ENCODE results near the gene MMRN2. TPM values are rescaled to one million over a fixed set of nuclear protein-coding genes. Genes with fewer than 3 reads are reported as not detected.
"Not testable (repeated sequence)": the region's sequence is repeated elsewhere in the genome, so short reads cannot be mapped to it uniquely, and the experiment has no call there.

The MMRN2 gene
- total RNA-seq, 4 donors from 2014 or later: 29.3 to 148 (median 78.2) TPM

DNA sequence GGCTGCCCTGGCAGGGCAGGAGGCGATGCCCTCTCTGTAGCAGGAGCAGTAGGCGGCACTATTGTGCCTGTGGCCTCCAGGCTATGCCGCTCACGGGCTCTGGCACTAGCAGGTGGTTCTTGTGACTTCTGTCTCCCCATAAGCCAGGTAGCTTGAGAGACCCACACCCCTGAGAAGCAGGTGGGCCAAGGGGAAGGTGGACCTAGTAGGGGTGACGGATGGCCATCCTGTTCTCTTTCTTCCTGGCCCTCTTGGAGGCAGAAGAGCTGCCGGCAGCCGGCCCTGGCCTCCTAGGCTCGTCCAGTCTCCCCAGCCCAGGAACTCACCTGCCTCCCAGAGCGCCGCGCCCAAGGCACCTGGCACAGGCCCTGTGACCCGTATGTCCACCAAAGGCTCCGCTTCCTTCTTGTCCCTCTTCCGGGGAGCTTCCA is 15.4 kb downstream of the MMRN2 start:
- TF ChIP-seq, protein P1, sequence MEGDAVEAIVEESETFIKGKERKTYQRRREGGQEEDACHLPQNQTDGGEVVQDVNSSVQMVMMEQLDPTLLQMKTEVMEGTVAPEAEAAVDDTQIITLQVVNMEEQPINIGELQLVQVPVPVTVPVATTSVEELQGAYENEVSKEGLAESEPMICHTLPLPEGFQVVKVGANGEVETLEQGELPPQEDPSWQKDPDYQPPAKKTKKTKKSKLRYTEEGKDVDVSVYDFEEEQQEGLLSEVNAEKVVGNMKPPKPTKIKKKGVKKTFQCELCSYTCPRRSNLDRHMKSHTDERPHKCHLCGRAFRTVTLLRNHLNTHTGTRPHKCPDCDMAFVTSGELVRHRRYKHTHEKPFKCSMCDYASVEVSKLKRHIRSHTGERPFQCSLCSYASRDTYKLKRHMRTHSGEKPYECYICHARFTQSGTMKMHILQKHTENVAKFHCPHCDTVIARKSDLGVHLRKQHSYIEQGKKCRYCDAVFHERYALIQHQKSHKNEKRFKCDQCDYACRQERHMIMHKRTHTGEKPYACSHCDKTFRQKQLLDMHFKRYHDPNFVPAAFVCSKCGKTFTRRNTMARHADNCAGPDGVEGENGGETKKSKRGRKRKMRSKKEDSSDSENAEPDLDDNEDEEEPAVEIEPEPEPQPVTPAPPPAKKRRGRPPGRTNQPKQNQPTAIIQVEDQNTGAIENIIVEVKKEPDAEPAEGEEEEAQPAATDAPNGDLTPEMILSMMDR (IDR thresholded peaks at IDR 0.05): no peak
- no peak for DNase-seq (ENCODE audit: low spot score)
- no peak for ATAC-seq (ENCODE audit: low FRiP score)

DNA sequence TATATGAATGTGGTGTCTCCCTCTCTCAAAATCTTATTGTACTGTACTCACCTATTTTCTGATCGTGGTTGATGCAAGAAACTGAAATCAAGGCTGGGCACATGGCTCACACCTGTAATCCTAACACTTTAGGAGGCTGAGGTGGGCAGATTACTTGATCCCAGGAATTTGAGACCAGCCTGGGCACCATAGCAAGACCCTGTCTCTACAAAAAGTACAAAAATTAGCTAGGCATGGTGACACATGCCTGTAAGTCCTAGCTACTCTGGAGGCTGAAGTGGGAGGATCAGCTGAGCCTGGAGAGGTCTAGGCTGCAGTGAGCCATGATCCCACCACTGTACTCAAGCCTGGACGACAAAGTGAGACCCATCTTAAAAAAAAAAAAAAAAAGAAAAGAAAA is 16.0 kb downstream of the MMRN2 start:
- no peak for ATAC-seq (ENCODE audit: low FRiP score)
- TF ChIP-seq, protein P1 (IDR thresholded peaks at IDR 0.05): no peak
- DNase-seq (ENCODE audit: low spot score): no peak

DNA sequence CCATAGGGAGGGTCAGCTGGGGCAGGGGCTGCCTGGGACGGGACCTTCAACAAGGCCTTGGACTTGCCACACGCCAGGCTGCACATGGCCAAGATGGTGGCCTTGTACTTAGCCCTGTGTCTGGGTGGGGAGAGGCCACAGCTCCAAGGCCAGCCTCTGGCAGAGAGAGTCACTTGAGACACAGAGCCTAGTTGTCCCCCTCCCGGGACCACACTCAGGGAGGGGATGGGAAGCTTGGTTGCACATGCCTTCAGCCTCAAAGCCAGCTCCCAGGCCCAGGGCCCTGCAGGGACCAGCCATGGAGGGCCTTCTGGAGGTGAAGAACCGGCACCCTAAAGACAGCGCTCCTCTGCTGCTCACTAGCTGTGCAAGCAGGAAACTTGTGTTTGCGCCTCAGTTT is 16.7 kb downstream of the MMRN2 start:
- DNase-seq (ENCODE audit: low spot score) (no peak), ATAC-seq (ENCODE audit: low FRiP score) (no peak)
- TF ChIP-seq, protein P1 (IDR thresholded peaks at IDR 0.05): no peak

DNA sequence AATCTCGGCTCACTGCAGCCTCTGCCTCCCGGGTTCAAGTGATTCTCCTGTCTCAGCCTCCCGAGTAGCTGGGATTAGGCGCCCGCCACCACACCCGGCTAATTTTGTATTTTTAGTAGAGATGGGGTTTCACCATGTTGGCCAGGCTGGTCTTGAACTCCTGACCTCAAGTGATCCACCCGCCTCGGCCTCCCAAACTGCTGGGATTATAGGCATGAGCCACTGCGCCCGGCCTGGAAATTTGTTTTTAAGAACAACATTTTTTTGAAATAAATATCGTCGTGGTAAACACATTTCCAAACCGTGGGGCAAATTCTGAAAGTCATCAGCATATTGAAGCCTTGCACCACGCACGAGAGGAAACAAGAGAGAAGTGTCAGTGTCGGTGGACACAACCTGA is 17.3 kb downstream of the MMRN2 start:
- not testable (repeated sequence) for DNase-seq (ENCODE audit: low spot score); ATAC-seq (ENCODE audit: low FRiP score)

DNA sequence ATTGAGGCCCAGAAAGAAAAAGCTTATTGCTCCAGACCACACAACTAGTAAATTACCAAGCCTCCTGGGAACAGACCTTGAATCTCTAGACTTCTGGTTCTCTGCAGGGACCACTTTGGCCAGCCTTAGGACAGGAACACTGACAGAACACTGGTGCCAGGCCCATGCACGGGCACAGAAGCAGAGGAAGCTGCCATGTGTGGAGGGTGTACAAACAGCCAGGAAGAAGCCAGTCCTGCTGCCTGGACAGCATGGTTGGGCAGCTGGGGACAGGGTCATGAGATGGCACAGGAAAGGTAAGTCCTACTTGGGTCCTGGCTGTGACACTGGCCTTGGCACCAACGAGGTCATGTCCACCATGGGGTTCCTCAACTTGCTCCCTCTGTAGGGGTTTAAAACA is 19.2 kb downstream of the MMRN2 start:
- DNase-seq (ENCODE audit: low spot score) (no peak), ATAC-seq (ENCODE audit: low FRiP score) (no peak)
- TF ChIP-seq, protein P1 (IDR thresholded peaks at IDR 0.05): no peak

DNA sequence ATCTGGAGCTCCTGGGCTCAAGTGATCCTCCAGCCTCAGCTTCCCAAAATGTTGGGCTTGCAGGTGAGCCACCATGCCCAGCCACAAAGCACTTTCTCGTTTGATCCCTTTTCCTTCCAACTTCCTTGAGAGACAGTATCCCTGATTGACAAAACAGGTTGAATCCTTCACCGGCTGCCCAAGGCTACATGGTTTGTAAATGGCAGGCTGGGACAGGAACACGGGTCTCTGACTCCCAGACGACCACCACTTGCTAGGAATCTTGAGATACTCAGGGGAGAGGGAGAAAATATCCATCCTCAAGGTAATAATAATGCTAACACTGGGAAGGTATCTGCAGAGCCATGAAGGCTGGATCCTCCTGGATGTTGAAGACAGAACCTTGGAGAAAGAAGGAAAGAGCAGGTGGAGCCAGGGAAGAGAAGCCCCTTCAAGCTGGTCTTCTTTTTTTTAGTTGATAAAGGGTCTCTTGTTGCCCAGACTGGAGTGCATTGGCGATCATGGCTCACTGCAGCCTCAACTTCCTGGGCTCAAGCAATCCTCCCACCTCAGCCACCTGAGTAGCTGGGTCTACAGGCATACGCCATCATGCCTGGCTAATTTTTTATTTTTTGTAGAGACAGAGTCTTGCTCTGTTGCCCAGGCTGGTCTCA is 19.8 kb downstream of the MMRN2 start:
- no peak for ATAC-seq (ENCODE audit: low FRiP score)
- DNase-seq (ENCODE audit: low spot score): no peak
- TF ChIP-seq, protein P1 (IDR thresholded peaks at IDR 0.05): no peak

DNA sequence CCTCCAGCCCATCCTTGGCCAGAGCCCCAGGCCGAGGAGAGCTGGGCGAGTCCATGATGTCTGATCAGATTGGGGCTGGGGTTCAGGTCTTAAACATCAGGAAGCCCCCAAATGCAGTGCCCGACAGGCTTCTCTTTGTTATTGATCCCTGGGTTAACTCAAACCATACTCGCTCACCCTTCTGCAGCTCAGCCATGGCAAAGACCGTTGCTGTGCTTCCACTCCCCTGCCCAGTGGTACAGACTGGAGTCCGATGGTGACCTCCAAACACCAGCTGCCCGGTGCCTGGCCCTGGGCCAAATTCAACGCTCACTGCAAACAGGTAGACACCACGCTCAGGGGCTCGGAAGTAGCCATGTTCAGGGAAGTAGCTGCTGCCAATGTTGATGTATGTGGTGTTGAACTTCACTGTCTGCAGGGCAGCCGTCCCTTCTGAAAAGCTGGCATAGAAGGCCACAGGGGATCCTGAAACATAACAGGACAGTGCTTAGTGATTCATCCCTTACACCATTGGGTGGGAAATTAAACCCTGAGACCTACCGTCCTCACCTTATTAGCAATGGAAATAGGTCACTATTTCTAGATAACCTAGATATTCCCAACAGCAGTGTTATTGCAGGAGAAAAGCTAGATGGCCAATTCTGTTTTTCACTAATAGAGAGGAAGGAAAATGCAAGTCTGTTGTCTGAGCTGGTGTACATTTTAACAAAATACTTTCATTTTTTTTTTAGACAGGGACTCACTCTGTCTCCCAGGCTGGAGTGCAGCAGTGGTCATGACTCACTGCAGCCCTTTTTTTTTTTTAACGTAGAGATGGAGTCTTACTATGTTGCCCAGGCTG is 20.5 kb downstream of the MMRN2 start:
- TF ChIP-seq, protein P1 (IDR thresholded peaks at IDR 0.05): no peak
- DNase-seq (ENCODE audit: low spot score) (no peak), ATAC-seq (ENCODE audit: low FRiP score) (no peak)

DNA sequence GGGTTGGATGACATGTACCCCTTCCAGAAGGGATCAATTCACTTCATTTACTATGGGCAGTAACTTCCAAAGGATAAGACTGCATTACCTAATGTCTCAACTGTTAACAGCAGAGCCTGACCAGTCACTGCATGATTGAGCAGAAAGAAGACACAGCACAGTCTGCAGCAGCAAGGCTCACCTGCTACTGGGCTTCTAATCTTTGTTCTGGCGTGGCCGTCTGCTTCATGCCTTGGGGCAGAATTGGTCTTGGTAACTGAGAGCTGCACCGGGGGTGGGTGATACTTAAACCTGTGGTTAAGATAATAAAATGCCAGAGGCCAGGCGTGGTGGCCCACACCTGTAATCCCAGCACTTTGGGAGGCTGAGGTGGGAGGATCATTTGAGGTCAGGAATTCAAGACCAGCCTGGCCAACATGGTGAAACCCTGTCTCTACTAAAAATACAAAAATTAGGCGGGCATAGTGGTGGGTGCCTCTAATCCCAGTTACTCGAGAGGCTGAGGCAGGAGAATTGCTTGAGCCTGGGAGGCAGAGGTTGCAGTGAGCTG is 23.2 kb downstream of the MMRN2 start:
- not testable (repeated sequence) for ATAC-seq (ENCODE audit: low FRiP score); DNase-seq (ENCODE audit: low spot score)
